ENCODE results near the gene GRIN2A. TPM values are rescaled to one million over a fixed set of nuclear protein-coding genes. Genes with fewer than 3 reads are reported as not detected.

GRIN2A gene
- total RNA-seq, 2 donors from 2014 or later: 0.26 to 21.4 TPM

- no peaks in the 10 kb centered on the region for H3K4me1 ChIP-seq
- WGBS, 2 donors: 69 to 80% methylated on average over 5 of the region's 5 CpGs
- ATAC-seq (no peak), DNase-seq (no peak)
- no peaks in the 10 kb centered on the region for H3K9me3 ChIP-seq
- H3K27me3 ChIP-seq: peaks cover 0 to 3% of the 10 kb centered on the region in 2 donors
- H3K36me3 ChIP-seq (replicated peaks in 1 of 2; ENCODE audit: insufficient read depth in 1 of 2, low read depth in 2 of 2): no peaks in the 10 kb centered on the region
- no peak overlapping the region for H3K4me3 ChIP-seq
- no peak overlapping the region for H3K27ac ChIP-seq
- intact Hi-C loops (cut with DNase I): no loop called here
- TF ChIP-seq POLR2A (IDR thresholded peaks at IDR 0.05) (no peak), CTCF (IDR thresholded peaks at IDR 0.05) (no peak)
These were observed 268.5 kb downstream of the GRIN2A start for GRCh38 chr16:9913604-9914326.

GRCh38 chr16:9911989-9912388 lies 270.2 kb downstream of the GRIN2A start:
- no peak for ATAC-seq
- no peaks in the 10 kb centered on the region for H3K36me3 ChIP-seq (replicated peaks in 1 of 2; ENCODE audit: insufficient read depth in 1 of 2, low read depth in 2 of 2)
- H3K27ac ChIP-seq: no peak overlapping the region
- 77 to 83% methylated on average over 4 of the region's 4 CpGs for WGBS, 2 donors
- no peak for TF ChIP-seq CTCF (IDR thresholded peaks at IDR 0.05)
- no peak for TF ChIP-seq POLR2A (IDR thresholded peaks at IDR 0.05)
- no peak overlapping the region for H3K4me3 ChIP-seq
- DNase-seq: no peak
- H3K9me3 ChIP-seq: no peaks in the 10 kb centered on the region
- H3K27me3 ChIP-seq: no peaks in the 10 kb centered on the region
- intact Hi-C loops (cut with DNase I): no loop called here
- no peaks in the 10 kb centered on the region for H3K4me1 ChIP-seq

GRCh38 chr16:9911231-9911630 lies 271.0 kb downstream of the GRIN2A start:
- intact Hi-C loops (cut with DNase I): no loop called here
- no peak for TF ChIP-seq POLR2A (IDR thresholded peaks at IDR 0.05)
- no peak for TF ChIP-seq CTCF (IDR thresholded peaks at IDR 0.05)

GRCh38 chr16:9909072-9909825 lies 273.0 kb downstream of the GRIN2A start:
- Histone ChIP-seq H3K27ac (no peak overlapping the region), H3K4me3 (no peak overlapping the region), H3K9me3 (no peaks in the 10 kb centered on the region), H3K27me3 (no peaks in the 10 kb centered on the region), H3K4me1 (no peaks in the 10 kb centered on the region), H3K36me3 (replicated peaks in 1 of 2; ENCODE audit: insufficient read depth in 1 of 2, low read depth in 2 of 2) (no peaks in the 10 kb centered on the region)
- ATAC-seq: no peak
- no peak for DNase-seq
- 78 to 91% methylated on average over 2 of the region's 2 CpGs for WGBS, 2 donors
- TF ChIP-seq POLR2A (IDR thresholded peaks at IDR 0.05) (no peak), CTCF (IDR thresholded peaks at IDR 0.05) (no peak)
- intact Hi-C loops (cut with DNase I): no loop called here

More at GRCh38 chr16:9911231-9911630, 271.0 kb downstream of the GRIN2A start:
- 76 to 87% methylated on average over 4 of the region's 4 CpGs for WGBS, 2 donors
- H3K4me3 ChIP-seq: no peak overlapping the region
- no peak for DNase-seq
- H3K9me3 ChIP-seq: no peaks in the 10 kb centered on the region
- no peaks in the 10 kb centered on the region for H3K36me3 ChIP-seq (replicated peaks in 1 of 2; ENCODE audit: insufficient read depth in 1 of 2, low read depth in 2 of 2)
- H3K27me3 ChIP-seq: no peaks in the 10 kb centered on the region
- no peak overlapping the region for H3K27ac ChIP-seq
- no peak for ATAC-seq
- no peaks in the 10 kb centered on the region for H3K4me1 ChIP-seq

All from body of pancreas (tissue), 4 donors.